NCI-H2227 (cell line): ENCODE results near the gene ARHGAP42.
"Not testable (repeated sequence)": the region's sequence is repeated elsewhere in the genome, so short reads cannot be mapped to it uniquely, and the experiment has no call there.

ENCODE experiments used
- DNase-seq: peaks from one replicate; lab custom pipeline; 2025; ENCODE audit not compliant: unreplicated experiment; lab: John Stamatoyannopoulos, UW

The ARHGAP42 gene

GRCh38 chr11:100687054-100687629 lies at the start of gene ARHGAP42:
Gene ARHGAP42, plus strand, starts transcription at chr11:100687288. Its CDS starts 391 bp downstream, at chr11:100687679.
- DNase-seq = no peak

GRCh38 chr11:100637706-100638105 lies 49.4 kb upstream of the ARHGAP42 start:
- no peak for DNase-seq

- no peak for DNase-seq
Measured at GRCh38 chr11:100638648-100639047, 48.4 kb upstream of the ARHGAP42 start.

GRCh38 chr11:100639140-100639539 lies 47.9 kb upstream of the ARHGAP42 start:
- DNase-seq = no peak

- no peak for DNase-seq
Measured at GRCh38 chr11:100640071-100640470, 47.0 kb upstream of the ARHGAP42 start.

- no peak for DNase-seq
Measured at GRCh38 chr11:100640646-100641045, 46.4 kb upstream of the ARHGAP42 start.

- DNase-seq = no peak
Measured at GRCh38 chr11:100641456-100641855, 45.6 kb upstream of the ARHGAP42 start.

- no peak for DNase-seq
Measured at GRCh38 chr11:100646545-100646944, 40.5 kb upstream of the ARHGAP42 start.

- no peak for DNase-seq
Measured at GRCh38 chr11:100647861-100648260, 39.2 kb upstream of the ARHGAP42 start.

- no peak for DNase-seq
Measured at GRCh38 chr11:100663583-100663982, 23.5 kb upstream of the ARHGAP42 start.

GRCh38 chr11:100663996-100664395 lies 23.1 kb upstream of the ARHGAP42 start:
- DNase-seq = no peak

GRCh38 chr11:100666816-100667215 lies 20.3 kb upstream of the ARHGAP42 start:
- DNase-seq = not testable (repeated sequence)

- DNase-seq = no peak
Measured at GRCh38 chr11:100667449-100667848, 19.6 kb upstream of the ARHGAP42 start.

- no peak for DNase-seq
Measured at GRCh38 chr11:100670140-100670539, 16.9 kb upstream of the ARHGAP42 start.

GRCh38 chr11:100671471-100671870 lies 15.6 kb upstream of the ARHGAP42 start:
- no peak for DNase-seq

- no peak for DNase-seq
Measured at GRCh38 chr11:100672498-100673033, 14.5 kb upstream of the ARHGAP42 start.

GRCh38 chr11:100673063-100673462 lies 14.0 kb upstream of the ARHGAP42 start:
- no peak for DNase-seq

GRCh38 chr11:100674212-100674611 lies 12.9 kb upstream of the ARHGAP42 start:
- DNase-seq = no peak

GRCh38 chr11:100675115-100675650 lies 11.9 kb upstream of the ARHGAP42 start:
- no peak for DNase-seq

- no peak for DNase-seq
Measured at GRCh38 chr11:100676901-100677300, 10.2 kb upstream of the ARHGAP42 start.

GRCh38 chr11:100677796-100678195 lies 9.3 kb upstream of the ARHGAP42 start:
- DNase-seq = no peak

GRCh38 chr11:100680070-100680469 lies 7.0 kb upstream of the ARHGAP42 start:
- DNase-seq = no peak

GRCh38 chr11:100681064-100681502 lies 6.0 kb upstream of the ARHGAP42 start:
- DNase-seq = no peak
